ENCODE results near the gene SLC66A2. TPM values are rescaled to one million over a fixed set of nuclear protein-coding genes. Genes with fewer than 3 reads are reported as not detected.

SLC66A2 gene
- total RNA-seq, 2 donors from 2014 or later: 39.1 to 51.2 TPM

GRCh38 chr18:79915161-79916127 lies 36.0 kb downstream of the SLC66A2 start:
- ATAC-seq (ENCODE audit: insufficient number of reproducible peaks, low FRiP score, low read depth) (no peak), DNase-seq (ENCODE audit: low spot score) (no peak)
- peaks cover 21% of the 10 kb centered on the region for H3K36me3 ChIP-seq
- TF ChIP-seq CTCF (IDR thresholded peaks at IDR 0.05): no peak
- H3K9me3 ChIP-seq: no peaks in the 10 kb centered on the region
- no peaks in the 10 kb centered on the region for H3K27me3 ChIP-seq (replicated peaks; ENCODE audit: insufficient read depth)
- no peak overlapping the region for H3K27ac ChIP-seq
- H3K4me1 ChIP-seq (ENCODE audit: control insufficient read depth in 1 of 2, low read depth in 2 of 2): no peaks in the 10 kb centered on the region
- no peak overlapping the region for H3K4me3 ChIP-seq

GRCh38 chr18:79914614-79915160 lies 36.8 kb downstream of the SLC66A2 start:
- H3K36me3 ChIP-seq: peaks cover 21% of the 10 kb centered on the region
- no peak for TF ChIP-seq CTCF (IDR thresholded peaks at IDR 0.05)

GRCh38 chr18:79912994-79913831 lies 38.2 kb downstream of the SLC66A2 start:
- Histone ChIP-seq H3K9me3 (no peaks in the 10 kb centered on the region), H3K4me3 (no peak overlapping the region), H3K4me1 (ENCODE audit: control insufficient read depth in 1 of 2, low read depth in 2 of 2) (no peaks in the 10 kb centered on the region), H3K36me3 (peaks cover 14% of the 10 kb centered on the region), H3K27ac (no peak overlapping the region), H3K27me3 (replicated peaks; ENCODE audit: insufficient read depth) (no peaks in the 10 kb centered on the region)
- ATAC-seq (ENCODE audit: insufficient number of reproducible peaks, low FRiP score, low read depth) (no peak), DNase-seq (ENCODE audit: low spot score) (no peak)
- TF ChIP-seq CTCF (IDR thresholded peaks at IDR 0.05): no peak

More at GRCh38 chr18:79914614-79915160, 36.8 kb downstream of the SLC66A2 start:
- Histone ChIP-seq H3K9me3 (no peaks in the 10 kb centered on the region), H3K4me1 (ENCODE audit: control insufficient read depth in 1 of 2, low read depth in 2 of 2) (no peaks in the 10 kb centered on the region), H3K27ac (no peak overlapping the region), H3K27me3 (replicated peaks; ENCODE audit: insufficient read depth) (no peaks in the 10 kb centered on the region), H3K4me3 (no peak overlapping the region)
- ATAC-seq (ENCODE audit: insufficient number of reproducible peaks, low FRiP score, low read depth) (no peak), DNase-seq (ENCODE audit: low spot score) (no peak)

- Histone ChIP-seq H3K4me3 (no peak overlapping the region), H3K27ac (no peak overlapping the region), H3K27me3 (replicated peaks; ENCODE audit: insufficient read depth) (no peaks in the 10 kb centered on the region), H3K9me3 (no peaks in the 10 kb centered on the region), H3K4me1 (ENCODE audit: control insufficient read depth in 1 of 2, low read depth in 2 of 2) (no peaks in the 10 kb centered on the region), H3K36me3 (peaks cover 12% of the 10 kb centered on the region)
- DNase-seq (ENCODE audit: low spot score) (no peak), ATAC-seq (ENCODE audit: insufficient number of reproducible peaks, low FRiP score, low read depth) (no peak)
- TF ChIP-seq CTCF (IDR thresholded peaks at IDR 0.05): no peak
Observed at GRCh38 chr18:79912409-79912991, 39.0 kb downstream of the SLC66A2 start.

Measured in thoracic aorta (tissue), 2 donors.